HCT116 (cell line): ENCODE measurements around the gene NEUROD4. TPM values are rescaled to one million over a fixed set of nuclear protein-coding genes. Genes with fewer than 3 reads are reported as not detected.

Source experiments
- ATAC-seq: fragments of 200-7000 bp; cut with Tn5 transposase; 2 replicates; pipeline ENCODE4 v1.9.1; 2020; ENCODE audit warnings: mild to moderate bottlenecking, moderate library complexity
- BruUV-seq: library from RNA; stranded (reverse); fragments of 400-500 nt; replicated peaks from 2 replicates; lab custom pipeline; 2021; lab: Mats Ljungman, UMichigan
- CTCF ChIA-PET: fragments of 300-600 bp; sonication (Branson Sonifier 250); formaldehyde crosslinking; loops from one replicate; lab custom pipeline; 2021; ENCODE audit warnings: antibody characterized with exemption; lab: Charles Lee
- POLR2A ChIA-PET: fragments of 300-600, 350-600 bp; sonication (Branson Sonifier 250); formaldehyde crosslinking; loops from one replicate; lab custom pipeline; 2021; ENCODE audit warnings: antibody characterized with exemption; lab: Charles Lee
- RAD21 ChIA-PET, 2 experiments: fragments of 300-600 bp; sonication (Branson Sonifier 250); formaldehyde crosslinking; loops; one replicate each; lab custom pipeline; 2023; ENCODE audit warnings: low total read pairs in 2 of 2; ENCODE audit not compliant: uncharacterized antibody in 2 of 2, unreplicated experiment in 2 of 2, low non-redundant PET in 1 of 2; lab: Charles Lee
- DNase-seq: peaks from one replicate; pipeline ENCODE4 v3.0.0-alpha.2; 2010; ENCODE audit warnings: low read depth, low spot score
- H2AFZ ChIP-seq: fragments of 200-600 bp; shearing (Covaris generic), sonication (generic); 2 replicates; pipeline ENCODE4 v1.6.1; 2017; ENCODE audit warnings: low read depth, mixed run types, mixed read lengths, antibody characterized with exemption, low read length; ENCODE audit not compliant: poor library complexity, severe bottlenecking
- H3K27ac ChIP-seq: 2 replicates; pipeline ENCODE4 v1.5.1; 2012; ENCODE audit warnings: low read depth, low read length
- H3K27me3 ChIP-seq: fragments of 200-600 bp; sonication (generic); 2 replicates; pipeline ENCODE4 v1.6.1; 2016; ENCODE audit warnings: mixed run types, low read length, mixed read lengths; ENCODE audit not compliant: insufficient read depth
- H3K36me3 ChIP-seq, 2 experiments: fragments of 200-500 bp in 1 of 2; fragments of 200-600 bp in 1 of 2; sonication (Bioruptor generic) in 1 of 2; sonication (generic) in 1 of 2; 2 replicates each; pipeline versions ENCODE4 v1.5.1 to v1.6.1; 2014 to 2016; ENCODE audit warnings: low read length in 2 of 2, inconsistent platforms in 1 of 2, mixed read lengths in 1 of 2, mixed run types in 1 of 2; ENCODE audit not compliant: insufficient read depth in 2 of 2, control insufficient read depth in 1 of 2
- H3K4me1 ChIP-seq, 2 experiments: fragments of 200-600 bp in 1 of 2; sonication (generic) in 1 of 2; 2 replicates each; pipeline versions ENCODE4 v1.5.1 to v1.6.1; 2012 to 2017; ENCODE audit warnings: low read length in 2 of 2, inconsistent platforms in 1 of 2, mild to moderate bottlenecking in 1 of 2, mixed read lengths in 1 of 2, mixed run types in 1 of 2, moderate library complexity in 1 of 2; ENCODE audit not compliant: insufficient read depth in 2 of 2, control insufficient read depth in 1 of 2
- H3K4me2 ChIP-seq: fragments of 200-600 bp; sonication (generic); 2 replicates; pipeline ENCODE4 v1.6.1; 2017; ENCODE audit warnings: mixed run types, low read length, mixed read lengths
- H3K4me3 ChIP-seq, 2 experiments: fragments of 200-600 bp in 1 of 2; sonication (generic) in 1 of 2; replicated peaks in 1 of 2; 2 replicates each; pipeline ENCODE4 v1.5.1; 2011 to 2016; ENCODE audit warnings: low read length in 2 of 2, control low read depth in 1 of 2, low read depth in 1 of 2, mild to moderate bottlenecking in 1 of 2, mixed read lengths in 1 of 2, mixed run types in 1 of 2
- H3K79me2 ChIP-seq: fragments of 200-600 bp; sonication (generic); 2 replicates; pipeline ENCODE4 v1.6.1; 2017; ENCODE audit warnings: mild to moderate bottlenecking, mixed run types, low read length, moderate library complexity, mixed read lengths; ENCODE audit not compliant: insufficient read depth
- H3K9ac ChIP-seq: fragments of 200-600 bp; sonication (generic); 2 replicates; pipeline ENCODE4 v1.6.1; 2016; ENCODE audit warnings: low read length, mixed read lengths
- H3K9me2 ChIP-seq: fragments of 200-600 bp; sonication (generic), shearing (Covaris generic); 2 replicates; pipeline ENCODE4 v1.6.1; 2017; ENCODE audit warnings: mixed run types, mild to moderate bottlenecking, moderate library complexity; ENCODE audit not compliant: insufficient read depth
- H3K9me3 ChIP-seq, 2 experiments: fragments of 200-500 bp in 1 of 2; fragments of 200-600 bp in 1 of 2; sonication (Bioruptor generic) in 1 of 2; sonication (generic) in 1 of 2; 2 replicates each; pipeline ENCODE4 v1.6.1; 2014 to 2017; ENCODE audit warnings: low read length in 2 of 2, mixed read lengths in 2 of 2, inconsistent platforms in 1 of 2, low read depth in 1 of 2, mild to moderate bottlenecking in 1 of 2, mixed run types in 1 of 2, moderate library complexity in 1 of 2; ENCODE audit not compliant: control insufficient read depth in 1 of 2, insufficient read depth in 1 of 2
- H4K20me1 ChIP-seq: fragments of 200-600 bp; sonication (generic), shearing (Covaris generic); 2 replicates; pipeline ENCODE4 v1.6.1; 2017; ENCODE audit warnings: mixed run types, mild to moderate bottlenecking, moderate library complexity; ENCODE audit not compliant: insufficient read depth
- CBX3 ChIP-seq: IDR thresholded peaks from 2 replicates; pipeline ENCODE4 v1.6.1; 2012; ENCODE audit warnings: low read depth
- EGR1 ChIP-seq: IDR thresholded peaks from 2 replicates; pipeline ENCODE4 v1.6.1; 2012; ENCODE audit warnings: low read depth
- EZH2 ChIP-seq: fragments of 200-600 bp; sonication (generic); IDR thresholded peaks from 2 replicates; pipeline ENCODE4 v1.6.1; 2017; ENCODE audit warnings: antibody characterized with exemption, mixed run types
- EZH2phosphoT487 ChIP-seq: fragments of 200-600 bp; IDR thresholded peaks from 2 replicates; pipeline ENCODE4 v1.6.1; 2018; ENCODE audit warnings: antibody characterized with exemption, borderline replicate concordance
- POLR2A ChIP-seq: IDR thresholded peaks from 2 replicates; pipeline ENCODE4 v1.7.0; 2011; ENCODE audit warnings: borderline replicate concordance; ENCODE audit not compliant: insufficient read depth, insufficient read length; ENCODE audit errors: extremely low read depth
- SIN3A ChIP-seq: IDR thresholded peaks from 2 replicates; pipeline ENCODE4 v1.6.1; 2012; ENCODE audit warnings: low read depth
- SRF ChIP-seq: IDR thresholded peaks from 2 replicates; pipeline ENCODE4 v1.6.1; 2012; ENCODE audit warnings: low read depth
- TCF7L2 ChIP-seq: IDR thresholded peaks from 2 replicates; pipeline ENCODE4 v1.7.0; 2011; ENCODE audit warnings: borderline replicate concordance, inconsistent platforms; ENCODE audit not compliant: insufficient read depth, insufficient read length; ENCODE audit errors: extremely low read depth
- YY1 ChIP-seq: IDR thresholded peaks from 2 replicates; pipeline ENCODE4 v1.6.1; 2011; ENCODE audit warnings: low read length, low read depth, moderate library complexity, mild to moderate bottlenecking; ENCODE audit not compliant: insufficient replicate concordance; ENCODE audit errors: extremely low read depth
- intact Hi-C: fragments of 100-400 bp; cut with micrococcal nuclease; formaldehyde crosslinking; loops from 2 replicates; pipeline ENCODE4 v1.10.0; 2022
- total RNA-seq: library from RNA; stranded (reverse); gene quantifications from one replicate; pipeline ENCODE4 v1.2.1, GENCODE V29; 2021; ENCODE audit not compliant: unreplicated experiment
- TF ChIP-seq, protein P1 (sequence below): IDR thresholded peaks from 2 replicates; pipeline ENCODE4 v1.6.1; 2012

NEUROD4 gene
- total RNA-seq, 1 experiment from 2014 or later, result not detected

GRCh38 chr12:55025508-55025907 is 5.7 kb downstream of the NEUROD4 start (continued):
- TF ChIP-seq EZH2 (no peak), EZH2phosphoT487 (no peak), POLR2A (no peak), YY1 (no peak), TCF7L2 (no peak)

- Histone ChIP-seq H3K4me1 (no peaks in the 10 kb centered on the region), H3K4me2 (no peak overlapping the region), H3K9me2 (no peaks in the 10 kb centered on the region), H3K9ac (no peak overlapping the region), H3K27me3 (peaks cover 75% of the 10 kb centered on the region), H2AFZ (no peak overlapping the region), H4K20me1 (no peaks in the 10 kb centered on the region), H3K4me3 (no peak overlapping the region), H3K27ac (no peak overlapping the region), H3K9me3 (no peaks in the 10 kb centered on the region), H3K79me2 (no peaks in the 10 kb centered on the region), H3K36me3 (no peaks in the 10 kb centered on the region)
- ChIA-PET CTCF (interaction anchor here (1.5 kb wide), 1 partner anchor 38 kb away, joined by 4 read pairs; no protein-coding TSS in a partner anchor), POLR2A (no interaction called here), RAD21 (no interaction called here)
- ATAC-seq (no peak), DNase-seq (no peak)
- no TSS peak for BruUV-seq
- no peak for TF ChIP-seq EGR1
- TF ChIP-seq, protein P1, sequence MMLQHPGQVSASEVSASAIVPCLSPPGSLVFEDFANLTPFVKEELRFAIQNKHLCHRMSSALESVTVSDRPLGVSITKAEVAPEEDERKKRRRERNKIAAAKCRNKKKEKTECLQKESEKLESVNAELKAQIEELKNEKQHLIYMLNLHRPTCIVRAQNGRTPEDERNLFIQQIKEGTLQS, result no peak
- TF ChIP-seq CBX3, result no peak
- no peak for TF ChIP-seq SRF
- TF ChIP-seq SIN3A, result no peak
- intact Hi-C loops, result no loop called here
Observed at GRCh38 chr12:55034218-55034617, 14.4 kb downstream of the NEUROD4 start.
